Upper lobe of left lung (tissue), 6 donors: Measurements from ENCODE around the gene POGK. TPM values are rescaled to one million over a fixed set of nuclear protein-coding genes. Genes with fewer than 3 reads are reported as not detected.

Experiments
- ATAC-seq, 2 donors: fragments of 200-7000 bp; cut with Tn5 transposase; one replicate each; pipeline ENCODE4 v1.9.1; 2022; ENCODE audit warnings: mild to moderate bottlenecking in 2 of 2, moderate library complexity in 2 of 2; ENCODE audit not compliant: low FRiP score in 2 of 2
- DNase-seq, 2 donors: peaks; one replicate each; pipeline ENCODE4 v3.0.0-alpha.2; 2019 to 2020
- H3K27ac ChIP-seq, 4 donors: fragments of 200-600 bp; sonication (generic); one replicate each; pipeline ENCODE4 v1.5.1; 2016 to 2019
- H3K27me3 ChIP-seq, 4 donors: fragments of 200-600 bp; sonication (generic); one replicate each; pipeline ENCODE4 v1.5.1; 2017 to 2019
- H3K36me3 ChIP-seq, 4 donors: fragments of 200-600 bp; sonication (generic); one replicate each; pipeline ENCODE4 v1.5.1; 2016 to 2019
- H3K4me1 ChIP-seq, 4 donors: fragments of 200-600 bp; sonication (generic); one replicate each; pipeline ENCODE4 v1.5.1; 2018 to 2019
- H3K4me3 ChIP-seq, 4 donors: fragments of 200-600 bp; sonication (generic); one replicate each; pipeline ENCODE4 v1.5.1; 2017 to 2019; ENCODE audit warnings: mild to moderate bottlenecking in 2 of 4, moderate library complexity in 1 of 4
- H3K9me3 ChIP-seq, 4 donors: fragments of 200-600 bp; sonication (generic); one replicate each; pipeline ENCODE4 v1.5.1; 2018 to 2019
- CTCF ChIP-seq, 6 experiments: fragments of 450-650 bp in 4 of 6; fragments of 200-600 bp in 2 of 6; sonication (generic) in 2 of 6; IDR thresholded peaks; one replicate each; pipeline ENCODE4 v1.5.1; 2016 to 2019; ENCODE audit warnings: antibody characterized with exemption in 6 of 6
- EP300 ChIP-seq, 4 donors: sonication (generic); formaldehyde crosslinking; IDR thresholded peaks; one replicate each; pipeline ENCODE4 v1.5.1; 2017; ENCODE audit warnings: antibody characterized with exemption in 4 of 4, control low read depth in 2 of 4
- POLR2A ChIP-seq, 4 donors: fragments of 450-650 bp; IDR thresholded peaks; one replicate each; pipeline ENCODE4 v1.5.1; 2016 to 2017; ENCODE audit warnings: antibody characterized with exemption in 4 of 4, mild to moderate bottlenecking in 2 of 4
- POLR2AphosphoS5 ChIP-seq, 2 donors: sonication (generic); formaldehyde crosslinking; IDR thresholded peaks; one replicate each; pipeline ENCODE4 v1.5.1; 2017; ENCODE audit warnings: antibody characterized with exemption in 2 of 2
- whole genome bisulfite sequencing, 2 donors: methylation state at CpG; one replicate each; pipeline ENCODE4 v1.1.5; 2017 to 2018; 5-methylcytosine and 5-hydroxymethylcytosine counted together
- total RNA-seq, 6 donors: library from RNA; depleted of rRNA in 4 of 6; stranded (reverse); fragments of >200 nt in 4 of 6; gene quantifications; one replicate each; pipeline versions ENCODE4 v1.1.0 to v1.2.1, GENCODE V29; 2016 to 2021
- donor health status: DM: no; HTN: no; CAD: no; lungs with moderate emphysema.
- donor health status: DM: no; HTN: yes; CAD: no; lungs with severe emphysema.

The POGK gene
- total RNA-seq, 6 donors from 2014 or later = 45.9 to 78.0 (median 67.8) TPM

DNA sequence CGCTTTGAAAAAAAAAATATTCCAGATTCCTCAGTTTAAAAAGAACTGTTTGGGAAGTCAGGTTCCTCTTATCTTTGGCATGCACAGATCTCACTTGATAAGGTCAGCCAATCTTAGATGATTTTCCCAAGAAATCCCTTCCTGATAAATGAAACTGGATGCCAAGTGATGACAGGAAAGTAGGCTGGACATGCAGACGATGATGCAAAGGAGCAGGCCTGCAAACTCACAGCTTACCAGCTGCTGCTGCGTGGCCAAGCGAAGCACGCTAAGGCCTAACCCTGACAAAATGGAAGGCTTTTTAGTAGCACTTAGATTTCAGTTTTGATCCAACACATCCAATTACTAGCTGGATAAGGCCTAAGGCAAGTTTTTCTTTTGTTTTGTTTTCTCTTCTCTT lies 26.7 kb downstream of the POGK start:
- ATAC-seq (no peak), DNase-seq (no peak)
- H3K9me3 ChIP-seq = no peaks in the 10 kb centered on the region
- H3K4me3 ChIP-seq = no peak overlapping the region
- H3K4me1 ChIP-seq = peaks cover 0 to 6% (median 1%) of the 10 kb centered on the region in 4 donors
- H3K27ac ChIP-seq = peak overlapping the region in 1 of 4 donors; percentile 16
- no peaks in the 10 kb centered on the region for H3K27me3 ChIP-seq
- no peak for TF ChIP-seq EP300 (IDR thresholded peaks at IDR 0.05)
- peak in 1 of 2 donors; percentile 56 for TF ChIP-seq POLR2AphosphoS5 (IDR thresholded peaks at IDR 0.05)
- H3K36me3 ChIP-seq = peaks cover 10 to 58% (median 16%) of the 10 kb centered on the region in 4 donors
- 70 to 81% methylated on average over 5 of the region's 5 CpGs for WGBS, 2 donors

GRCh38 chr1:166868639-166869038 lies 29.4 kb downstream of the POGK start:
- Histone ChIP-seq H3K36me3 (peaks cover 5 to 33% (median 12%) of the 10 kb centered on the region in 4 donors), H3K9me3 (no peaks in the 10 kb centered on the region), H3K4me3 (no peak overlapping the region), H3K4me1 (peaks cover 0 to 16% (median 3%) of the 10 kb centered on the region in 4 donors), H3K27me3 (no peaks in the 10 kb centered on the region), H3K27ac (no peak overlapping the region)
- DNase-seq (no peak), ATAC-seq (no peak)
- TF ChIP-seq CTCF (IDR thresholded peaks at IDR 0.05) (no peak), EP300 (IDR thresholded peaks at IDR 0.05) (no peak), POLR2A (IDR thresholded peaks at IDR 0.05) (no peak), POLR2AphosphoS5 (IDR thresholded peaks at IDR 0.05) (no peak)
- 73 to 82% methylated on average over 6 to 7 of the region's 7 CpGs for WGBS, 2 donors

GRCh38 chr1:166869318-166870099 lies 30.2 kb downstream of the POGK start:
- Histone ChIP-seq H3K9me3 (no peaks in the 10 kb centered on the region), H3K27ac (no peak overlapping the region), H3K27me3 (no peaks in the 10 kb centered on the region), H3K36me3 (peaks cover 5 to 24% (median 9%) of the 10 kb centered on the region in 4 donors), H3K4me3 (no peak overlapping the region), H3K4me1 (peaks cover 0 to 23% (median 6%) of the 10 kb centered on the region in 4 donors)
- ATAC-seq = no peak
- no peak for DNase-seq
- TF ChIP-seq POLR2A (IDR thresholded peaks at IDR 0.05) (no peak), EP300 (IDR thresholded peaks at IDR 0.05) (no peak), POLR2AphosphoS5 (IDR thresholded peaks at IDR 0.05) (no peak), CTCF (IDR thresholded peaks at IDR 0.05) (no peak)
- WGBS, 2 donors = 68 to 75% methylated on average over 3 of the region's 3 CpGs

DNA sequence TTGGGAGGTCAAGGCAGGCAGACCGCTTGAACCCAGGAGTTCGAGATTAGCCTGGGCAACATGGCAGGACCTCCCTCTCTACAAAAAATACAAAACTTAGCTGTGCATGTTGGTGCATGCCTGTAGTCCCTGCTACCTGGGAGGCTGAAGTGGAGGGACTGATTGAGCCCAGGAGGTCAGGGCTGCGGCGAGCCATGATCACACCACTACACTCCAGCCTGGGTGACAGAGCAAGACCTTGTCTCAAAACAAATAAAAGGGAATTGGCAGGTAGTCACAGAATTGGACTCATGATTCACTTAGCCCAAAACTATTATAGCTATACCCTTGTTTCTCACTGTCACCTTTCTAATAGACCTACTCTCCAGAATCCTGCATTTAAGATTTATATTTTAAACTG lies 31.3 kb downstream of the POGK start:
- WGBS, 2 donors = 100% methylated on average over 4 of the region's 4 CpGs
- H3K36me3 ChIP-seq = peaks cover 5 to 24% (median 7%) of the 10 kb centered on the region in 4 donors
- ATAC-seq (no peak), DNase-seq (no peak)
- peaks cover 7 to 33% (median 12%) of the 10 kb centered on the region in 4 donors for H3K4me1 ChIP-seq
- no peaks in the 10 kb centered on the region for H3K9me3 ChIP-seq
- H3K27me3 ChIP-seq = no peaks in the 10 kb centered on the region
- no peak for TF ChIP-seq CTCF (IDR thresholded peaks at IDR 0.05)
- no peak for TF ChIP-seq POLR2A (IDR thresholded peaks at IDR 0.05)
- TF ChIP-seq EP300 (IDR thresholded peaks at IDR 0.05) = no peak
- TF ChIP-seq POLR2AphosphoS5 (IDR thresholded peaks at IDR 0.05) = no peak
- no peak overlapping the region for H3K4me3 ChIP-seq
- no peak overlapping the region for H3K27ac ChIP-seq

DNA sequence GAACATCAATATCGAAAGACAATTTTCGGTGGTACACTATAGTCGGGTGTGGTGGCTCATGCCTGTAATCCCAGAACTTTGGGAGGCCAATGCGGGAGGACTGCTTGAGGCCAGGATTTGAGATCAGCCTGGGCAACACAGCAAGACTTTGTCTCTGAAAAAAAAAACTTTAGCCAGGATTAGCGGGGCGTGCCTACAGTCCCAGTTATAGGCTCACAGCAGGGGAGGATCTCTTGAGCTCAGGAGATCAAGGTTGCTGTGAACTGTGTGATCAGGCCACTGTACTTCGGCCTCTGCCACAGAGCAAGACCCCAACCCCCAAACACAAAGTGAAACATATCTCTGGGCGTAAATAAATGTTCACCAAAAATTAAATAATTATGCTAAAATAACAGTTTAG lies 35.2 kb downstream of the POGK start:
- H3K9me3 ChIP-seq = no peaks in the 10 kb centered on the region
- no peak for ATAC-seq
- TF ChIP-seq POLR2A (IDR thresholded peaks at IDR 0.05) (no peak), POLR2AphosphoS5 (IDR thresholded peaks at IDR 0.05) (no peak), EP300 (IDR thresholded peaks at IDR 0.05) (no peak), CTCF (IDR thresholded peaks at IDR 0.05) (no peak)

More for the DNA sequence above, 35.2 kb downstream of the POGK start:
- H3K36me3 ChIP-seq = no peaks in the 10 kb centered on the region
- peaks cover 7 to 39% (median 15%) of the 10 kb centered on the region in 4 donors for H3K4me1 ChIP-seq
- no peak overlapping the region for H3K27ac ChIP-seq
- no peaks in the 10 kb centered on the region for H3K27me3 ChIP-seq
- WGBS, 2 donors = 95 to 97% methylated on average over 8 of the region's 8 CpGs
- no peak for DNase-seq
- H3K4me3 ChIP-seq = no peak overlapping the region
